Measurements from ENCODE around the gene AK9.

Gene AK9

DNA sequence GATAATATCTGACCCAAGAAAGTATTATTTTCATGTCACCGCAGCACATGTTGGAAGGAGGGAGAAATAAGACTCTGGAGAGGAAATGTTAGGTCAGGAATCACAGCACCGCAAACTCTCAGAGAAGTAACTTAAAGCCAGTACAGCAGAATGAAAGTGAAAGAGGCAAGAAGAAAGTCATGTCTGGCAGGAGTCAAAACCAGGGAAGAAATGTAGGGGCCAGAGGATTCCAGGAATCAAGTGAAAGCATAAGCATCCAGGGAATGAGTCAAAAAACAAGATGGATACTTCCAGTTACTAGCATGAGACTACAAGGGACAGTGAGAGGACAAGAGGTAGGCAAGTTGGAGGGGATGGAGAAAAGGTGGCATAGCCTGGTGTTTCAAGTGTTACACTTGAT lies 80.4 kb downstream of the AK9 start:
- no peak for TF ChIP-seq GATA2 (IDR thresholded peaks at IDR 0.05; ENCODE audit: low read depth, low read length)
- no peak for TF ChIP-seq GATA3 (IDR thresholded peaks at IDR 0.05; ENCODE audit: low read depth, low read length)

DNA sequence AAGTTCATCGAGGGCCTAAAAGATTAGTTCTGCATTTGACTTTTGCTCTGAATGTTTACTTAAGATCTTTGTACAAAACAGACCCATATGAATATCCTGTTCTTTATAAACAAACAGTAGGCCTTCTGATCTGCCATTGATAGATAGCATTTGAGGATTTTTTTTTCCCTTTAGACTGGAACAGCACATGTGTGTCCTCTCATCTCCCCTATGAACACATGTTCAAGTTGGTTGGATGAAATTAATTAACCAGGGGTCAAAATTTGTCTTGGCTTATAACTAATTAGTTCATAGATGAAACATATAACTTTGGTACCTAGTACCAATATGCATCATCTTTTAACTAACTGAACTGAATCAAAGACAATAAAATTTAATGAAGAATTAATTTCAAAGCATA lies 81.3 kb downstream of the AK9 start:
- no peak for TF ChIP-seq GATA3 (IDR thresholded peaks at IDR 0.05; ENCODE audit: low read depth, low read length)

DNA sequence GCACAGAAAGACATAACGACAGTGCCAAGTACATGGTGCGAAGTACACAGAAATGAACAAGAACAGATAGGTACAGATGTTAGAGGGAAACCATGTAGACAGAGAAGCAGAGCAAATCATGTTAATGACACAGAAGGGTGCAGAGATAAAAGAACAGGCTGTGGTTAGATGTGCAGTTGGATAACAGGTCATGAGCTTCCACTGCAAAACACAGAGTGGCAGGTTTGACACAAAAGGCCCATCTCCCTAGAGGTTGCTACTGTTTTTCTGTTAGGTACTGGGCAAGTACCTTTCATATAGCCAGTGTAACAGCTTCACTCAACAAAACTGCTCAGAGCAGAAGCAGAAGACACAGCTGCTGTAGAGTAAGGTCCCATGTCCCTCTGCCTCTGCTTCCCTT lies 84.6 kb downstream of the AK9 start:
- TF ChIP-seq GATA3 (IDR thresholded peaks at IDR 0.05; ENCODE audit: low read depth, low read length) (no peak), GATA2 (IDR thresholded peaks at IDR 0.05; ENCODE audit: low read depth, low read length) (no peak)

DNA sequence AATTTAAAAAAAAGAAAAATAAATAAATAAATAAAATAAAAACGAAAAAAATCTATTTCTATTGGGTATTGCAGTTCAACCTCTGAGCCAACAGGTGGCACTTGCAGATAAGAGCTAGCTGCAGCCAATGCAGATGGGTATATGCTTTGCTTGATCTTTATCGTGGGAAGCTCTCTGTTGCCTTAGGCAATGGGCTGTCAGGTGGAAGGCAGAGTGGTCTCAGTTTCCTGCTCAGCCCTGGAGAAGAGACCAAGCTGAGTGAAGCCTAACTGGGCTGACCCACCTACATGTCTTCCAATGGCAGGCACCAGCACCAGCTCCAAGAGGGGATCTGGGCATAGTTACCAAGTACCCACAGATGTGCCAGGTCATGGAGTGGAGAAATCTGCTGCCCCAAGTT lies 95.0 kb downstream of the AK9 start:
- no peak for TF ChIP-seq GATA3 (IDR thresholded peaks at IDR 0.05; ENCODE audit: low read depth, low read length)
- no peak for TF ChIP-seq GATA2 (IDR thresholded peaks at IDR 0.05; ENCODE audit: low read depth, low read length)

DNA sequence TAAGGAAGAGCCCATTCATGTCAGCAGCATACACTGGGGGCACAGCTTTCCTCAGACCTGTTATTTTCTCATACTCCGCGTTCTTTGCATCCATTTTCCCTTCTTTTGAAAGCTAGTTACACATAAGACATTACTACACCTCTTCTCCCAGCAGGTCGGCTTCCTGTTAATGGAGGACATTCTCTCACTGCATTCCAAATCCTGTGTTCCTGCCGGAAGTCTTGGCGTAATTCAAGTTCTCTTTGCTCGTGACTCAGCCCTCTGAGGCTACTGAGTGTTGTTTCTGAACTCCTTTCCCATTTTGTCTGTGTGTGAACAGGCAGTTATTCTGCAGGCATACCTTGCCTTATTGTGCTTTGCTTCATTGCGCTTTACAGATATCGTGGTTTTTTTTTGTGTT lies 110.5 kb downstream of the AK9 start:
- TF ChIP-seq GATA3 (IDR thresholded peaks at IDR 0.05; ENCODE audit: low read depth, low read length) (no peak), GATA2 (IDR thresholded peaks at IDR 0.05; ENCODE audit: low read depth, low read length) (no peak)

DNA sequence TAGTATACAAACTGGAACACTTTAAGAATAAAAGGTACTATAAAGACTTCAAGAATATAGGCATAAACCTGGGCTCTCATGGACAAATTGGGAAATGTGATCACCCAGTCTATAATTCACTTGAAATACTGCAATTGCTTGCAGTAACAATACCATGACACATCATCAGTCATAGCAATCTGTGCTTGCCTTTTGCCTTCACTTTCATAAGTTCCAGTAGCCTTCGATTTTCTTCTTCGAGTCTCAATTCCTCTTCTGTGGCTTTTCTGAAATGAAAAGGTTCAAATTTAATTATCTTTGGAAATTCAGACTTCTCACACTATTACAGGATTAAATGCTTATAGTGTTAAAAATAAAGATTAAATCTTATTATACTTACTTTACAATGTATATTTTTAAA lies 111.6 kb downstream of the AK9 start:
- TF ChIP-seq GATA2 (IDR thresholded peaks at IDR 0.05; ENCODE audit: low read depth, low read length) (no peak), GATA3 (IDR thresholded peaks at IDR 0.05; ENCODE audit: low read depth, low read length) (no peak)

DNA sequence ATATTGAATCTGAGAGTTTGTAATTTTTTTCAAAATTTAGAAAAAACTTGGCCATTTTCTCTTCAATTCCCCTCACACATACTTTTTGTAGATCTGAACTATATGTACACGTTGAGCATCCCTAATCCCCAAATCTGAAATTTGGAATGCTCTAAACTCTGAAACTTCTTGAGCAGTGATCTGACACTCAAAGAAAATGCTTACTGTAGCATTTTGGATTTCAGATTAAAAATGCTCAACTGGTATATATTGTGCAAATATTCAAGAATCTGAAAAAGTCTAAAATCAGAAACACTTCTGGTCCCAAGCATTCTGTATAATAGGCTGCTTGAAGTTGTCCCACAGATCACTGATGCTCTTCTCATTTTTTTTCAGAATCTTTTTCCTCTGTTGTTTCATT lies 129.2 kb downstream of the AK9 start:
- no peak for TF ChIP-seq GATA3 (IDR thresholded peaks at IDR 0.05; ENCODE audit: low read depth, low read length)
- no peak for TF ChIP-seq GATA2 (IDR thresholded peaks at IDR 0.05; ENCODE audit: low read depth, low read length)

DNA sequence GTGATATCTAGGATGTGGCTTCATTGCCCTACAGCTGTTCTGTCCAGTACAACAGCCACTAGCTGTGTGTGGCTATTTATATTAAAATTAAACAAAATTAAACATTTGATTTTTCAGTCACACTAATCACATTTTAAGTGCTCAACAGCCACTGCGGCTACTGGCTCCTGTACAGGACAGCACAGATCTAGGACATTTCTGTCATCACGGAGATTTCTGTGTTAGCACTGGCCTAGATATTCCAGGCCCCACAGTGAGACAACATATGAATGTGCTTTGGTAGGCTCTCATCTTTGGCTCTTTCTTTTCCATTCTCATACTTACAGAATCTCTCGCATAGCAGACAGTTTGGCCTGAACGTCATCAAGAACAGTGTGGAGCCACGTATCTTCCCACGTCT lies 159.6 kb downstream of the AK9 start:
- TF ChIP-seq GATA2 (IDR thresholded peaks at IDR 0.05; ENCODE audit: low read depth, low read length): no peak
- TF ChIP-seq GATA3 (IDR thresholded peaks at IDR 0.05; ENCODE audit: low read depth, low read length): no peak

DNA sequence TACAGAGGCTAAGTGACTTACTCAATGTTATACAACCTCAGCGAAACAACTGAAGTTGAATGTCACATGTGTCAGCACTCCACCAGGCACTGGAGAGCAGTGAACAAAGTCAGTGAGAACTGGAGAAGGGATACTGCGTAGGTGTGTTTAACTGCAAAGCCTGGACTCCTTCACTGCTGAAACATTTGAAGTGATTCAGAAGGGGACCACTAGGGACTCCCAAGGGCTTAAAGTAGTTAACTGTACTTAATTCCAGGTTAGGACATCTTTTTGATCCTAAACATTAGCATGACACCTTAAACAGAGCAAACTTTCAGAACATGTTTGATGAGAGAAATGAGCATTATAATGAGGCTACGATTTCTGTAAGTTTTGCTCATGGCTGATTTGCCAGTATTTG lies 163.0 kb downstream of the AK9 start:
- no peak for TF ChIP-seq GATA3 (IDR thresholded peaks at IDR 0.05; ENCODE audit: low read depth, low read length)
- no peak for TF ChIP-seq GATA2 (IDR thresholded peaks at IDR 0.05; ENCODE audit: low read depth, low read length)

DNA sequence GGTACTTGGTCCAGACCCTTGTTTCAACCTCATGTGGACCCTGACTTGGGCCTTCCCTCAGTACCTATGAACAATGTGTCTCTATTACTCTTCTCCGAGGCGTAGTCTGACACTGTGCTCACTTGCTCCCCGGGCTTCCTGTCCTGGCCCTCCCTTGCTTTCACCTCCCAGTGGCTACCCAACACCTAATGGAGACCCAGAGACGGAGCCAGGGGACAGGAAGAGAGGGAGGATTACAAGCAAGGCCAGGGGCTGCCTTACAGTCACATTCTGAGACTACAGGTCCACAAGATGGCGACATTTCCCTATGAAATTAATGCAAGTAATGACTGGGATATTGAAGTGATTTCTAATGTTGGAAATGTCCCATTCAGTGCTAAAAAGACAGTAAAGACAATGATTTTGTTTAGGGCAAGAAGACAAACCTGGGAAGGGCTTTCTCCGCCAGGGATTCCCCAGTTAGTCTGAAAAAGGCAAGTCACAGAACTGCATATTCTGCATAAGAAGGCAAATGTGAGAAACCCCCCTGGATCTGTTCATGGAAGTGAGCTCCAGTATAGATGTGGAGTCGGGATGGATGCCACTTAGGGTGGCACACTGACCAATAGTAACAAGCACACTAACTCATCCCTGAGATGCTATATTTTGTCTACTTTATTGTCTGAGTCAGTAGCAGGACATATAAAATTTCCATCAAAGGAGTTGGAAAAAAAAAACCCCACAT lies 163.9 kb downstream of the AK9 start:
- TF ChIP-seq GATA2 (IDR thresholded peaks at IDR 0.05; ENCODE audit: low read depth, low read length): no peak
- no peak for TF ChIP-seq GATA3 (IDR thresholded peaks at IDR 0.05; ENCODE audit: low read depth, low read length)

DNA sequence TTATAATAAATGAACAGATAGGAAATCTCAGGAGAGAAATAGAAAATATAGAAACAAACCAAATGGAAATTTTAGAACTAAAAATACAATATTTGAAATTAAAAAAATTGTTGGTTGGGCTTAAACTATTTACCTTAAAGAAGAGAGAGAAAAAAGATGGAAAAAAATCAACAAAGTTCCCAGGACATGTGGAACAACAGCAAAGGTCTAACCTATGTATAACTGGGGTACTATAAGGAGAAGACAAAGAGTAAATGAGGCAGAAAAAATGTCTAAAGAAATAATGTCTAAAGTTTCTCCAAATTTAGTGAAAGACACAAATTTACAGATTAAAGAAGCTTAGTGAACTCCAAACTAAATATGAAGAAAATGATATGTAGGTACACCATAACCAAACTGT lies 166.9 kb downstream of the AK9 start:
- TF ChIP-seq GATA3 (IDR thresholded peaks at IDR 0.05; ENCODE audit: low read depth, low read length) (no peak), GATA2 (IDR thresholded peaks at IDR 0.05; ENCODE audit: low read depth, low read length) (no peak)

DNA sequence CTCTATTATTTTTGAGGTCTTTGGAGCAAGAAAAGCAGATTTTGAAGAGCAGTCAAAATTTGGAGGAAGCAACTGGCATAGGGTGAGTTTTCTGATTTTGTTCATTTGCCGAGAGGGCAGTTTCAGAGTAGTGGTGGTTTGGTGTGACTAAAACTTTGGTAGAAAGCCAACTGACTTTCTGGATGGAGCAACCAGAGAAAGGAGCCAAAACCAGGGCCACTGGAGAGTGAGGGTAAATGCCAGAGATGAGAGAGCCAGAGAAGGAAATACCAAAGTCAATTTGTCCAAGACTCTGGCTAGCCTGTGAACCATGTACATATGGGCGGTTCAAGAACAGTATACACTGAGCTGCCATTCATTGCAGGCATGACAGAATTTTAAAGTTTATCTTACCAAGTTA lies 167.5 kb downstream of the AK9 start:
- TF ChIP-seq GATA2 (IDR thresholded peaks at IDR 0.05; ENCODE audit: low read depth, low read length) (no peak), GATA3 (IDR thresholded peaks at IDR 0.05; ENCODE audit: low read depth, low read length) (no peak)

DNA sequence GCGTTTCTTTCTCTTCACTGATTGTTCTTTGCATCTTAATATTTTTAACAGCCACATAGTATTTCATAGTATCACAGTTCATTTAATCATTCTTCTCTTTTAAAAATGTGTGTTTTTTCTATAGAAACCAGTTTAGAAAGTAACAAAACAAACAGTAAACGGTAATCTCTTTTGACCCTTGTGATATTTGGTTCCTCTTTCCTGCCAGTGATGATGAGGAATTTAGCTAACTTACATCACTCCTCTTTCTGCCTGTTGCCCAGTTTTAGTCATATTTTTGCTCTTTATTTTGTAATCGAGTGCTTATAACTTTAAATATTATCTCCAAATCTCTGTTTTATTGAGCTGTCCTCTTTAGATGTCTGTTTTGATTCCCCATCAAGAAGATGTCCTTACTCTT lies 169.9 kb downstream of the AK9 start:
- no peak for TF ChIP-seq GATA3 (IDR thresholded peaks at IDR 0.05; ENCODE audit: low read depth, low read length)
- TF ChIP-seq GATA2 (IDR thresholded peaks at IDR 0.05; ENCODE audit: low read depth, low read length): no peak

DNA sequence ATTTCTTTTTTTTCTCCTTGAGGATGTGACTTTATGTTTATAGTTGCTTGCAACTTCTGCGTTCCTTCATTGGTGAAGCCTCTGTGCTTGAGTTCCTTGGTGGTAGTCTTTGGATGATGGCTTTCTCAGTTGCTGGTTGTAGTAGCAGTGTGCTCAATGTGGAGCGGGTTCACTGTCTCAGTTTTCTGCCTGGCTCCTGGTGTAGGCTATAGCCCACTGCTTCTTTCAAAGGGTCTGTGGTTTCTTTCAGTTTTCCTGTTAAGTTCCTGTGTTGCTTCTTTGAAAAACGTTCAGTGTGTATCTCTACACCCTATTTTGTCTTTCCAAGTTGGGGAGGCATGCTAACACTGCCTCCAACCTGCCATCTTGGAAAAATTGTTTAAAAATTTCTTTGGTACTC lies 174.1 kb downstream of the AK9 start:
- TF ChIP-seq GATA3 (IDR thresholded peaks at IDR 0.05; ENCODE audit: low read depth, low read length) (no peak), GATA2 (IDR thresholded peaks at IDR 0.05; ENCODE audit: low read depth, low read length) (no peak)

DNA sequence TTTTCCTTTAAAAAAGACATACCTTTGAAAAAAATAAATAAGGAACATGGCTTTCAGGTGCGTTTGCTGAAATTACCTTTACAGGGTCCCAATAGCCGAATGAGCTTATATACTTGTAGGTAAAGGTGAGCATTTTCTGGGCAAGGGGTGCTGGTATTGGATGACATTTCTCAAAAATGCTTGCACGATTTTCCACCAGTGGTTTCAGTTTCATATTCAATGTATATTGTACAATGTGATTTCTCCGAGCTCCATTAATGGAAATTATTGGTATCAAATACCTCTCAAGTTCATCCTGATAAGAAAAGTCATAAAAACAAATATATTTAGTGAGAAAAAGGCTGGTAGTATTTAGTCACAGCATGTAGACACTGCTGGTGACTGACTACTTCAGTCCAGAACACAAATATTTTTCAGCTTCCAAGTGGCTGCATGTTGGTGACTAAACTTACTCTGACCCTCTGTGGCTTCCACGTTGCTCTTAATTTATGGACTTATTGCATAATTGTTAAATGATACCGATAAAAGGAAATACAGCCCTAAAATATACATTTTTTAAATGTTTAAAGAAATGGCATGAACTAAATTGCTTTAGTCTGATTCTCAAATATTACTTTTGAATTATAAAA lies 175.1 kb downstream of the AK9 start:
- TF ChIP-seq GATA2 (IDR thresholded peaks at IDR 0.05; ENCODE audit: low read depth, low read length) (no peak), GATA3 (IDR thresholded peaks at IDR 0.05; ENCODE audit: low read depth, low read length) (no peak)
